AG04450 (cell line): Measurements from ENCODE around the gene HES1. TPM values are rescaled to one million over a fixed set of nuclear protein-coding genes. Genes with fewer than 3 reads are reported as not detected.

Experiments
- CTCF ChIA-PET: fragments of 300-600, 350-600 bp; formaldehyde crosslinking; extraction: SDS; loops from one replicate; lab custom pipeline; 2022; ENCODE audit warnings: antibody characterized with exemption, inconsistent platforms; lab: Charles Lee
- POLR2A ChIA-PET: fragments of 350-600 bp; formaldehyde crosslinking; extraction: SDS; loops from one replicate; lab custom pipeline; 2021; ENCODE audit warnings: antibody characterized with exemption, inconsistent platforms; lab: Yijun Ruan, JAX
- DNase-seq: peaks from one replicate; pipeline ENCODE4 v3.0.0-alpha.2; 2011; ENCODE audit warnings: low read depth, low spot score
- H3K27ac ChIP-seq: one replicate; pipeline ENCODE4 v1.5.1; 2012; ENCODE audit warnings: low read depth, low read length, control low read depth
- H3K27me3 ChIP-seq: one replicate; pipeline ENCODE4 v1.6.0; 2012; ENCODE audit warnings: low read length; ENCODE audit not compliant: control insufficient read depth, insufficient read depth
- H3K4me3 ChIP-seq: 2 replicates; pipeline ENCODE4 v1.5.1; 2011; ENCODE audit warnings: mild to moderate bottlenecking, low read depth, low read length, control low read depth
- H3K9me3 ChIP-seq: 2 replicates; pipeline ENCODE4 v1.5.1; 2012; ENCODE audit warnings: low read length; ENCODE audit not compliant: control insufficient read depth, insufficient read depth
- polyA plus RNA-seq: library from polyadenylated mRNA; depleted of rRNA; stranded (reverse); fragments of >200 nt; gene quantifications from 2 replicates; pipeline ENCODE4 v1.2.3, GENCODE V29; 2011
- TF ChIP-seq, protein P1 (sequence below): IDR thresholded peaks from 2 replicates; pipeline ENCODE4 v1.5.1; 2011; ENCODE audit warnings: low read depth, low read length, control low read depth, inconsistent platforms

HES1 gene
- polyA plus RNA-seq, 1 experiment = 1.3 TPM

DNA sequence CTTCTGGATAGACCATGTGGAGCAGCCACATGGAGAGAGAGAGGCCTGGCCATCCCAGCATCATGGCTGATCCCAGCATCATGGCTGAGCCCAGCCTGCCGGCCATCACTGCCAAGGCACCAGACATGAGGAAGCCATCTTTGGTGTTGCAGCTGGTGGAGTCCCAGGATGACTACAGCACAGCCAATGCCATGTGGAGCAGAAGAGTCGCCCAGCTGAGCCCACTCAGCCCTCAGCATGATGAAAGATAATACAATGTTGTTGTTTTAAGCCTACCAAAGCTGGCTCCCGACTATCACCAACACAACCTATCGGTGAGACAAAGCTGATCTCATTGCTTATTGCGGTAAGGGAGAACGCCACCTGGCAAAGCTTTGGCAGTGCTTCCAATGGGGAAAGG is 18.4 kb downstream of the HES1 start:
- POLR2A ChIA-PET = no interaction called here
- Histone ChIP-seq H3K27me3 (peaks cover 35% of the 10 kb centered on the region), H3K4me3 (no peak overlapping the region), H3K9me3 (peaks cover 7% of the 10 kb centered on the region), H3K27ac (no peak overlapping the region)
- CTCF ChIA-PET = interaction anchor here (1.4 to 1.5 kb wide), 2 partner anchors 161 to 162 kb away, joined by 3 to 4 read pairs; no protein-coding TSS in a partner anchor
- no peak for DNase-seq
- TF ChIP-seq, protein P1, sequence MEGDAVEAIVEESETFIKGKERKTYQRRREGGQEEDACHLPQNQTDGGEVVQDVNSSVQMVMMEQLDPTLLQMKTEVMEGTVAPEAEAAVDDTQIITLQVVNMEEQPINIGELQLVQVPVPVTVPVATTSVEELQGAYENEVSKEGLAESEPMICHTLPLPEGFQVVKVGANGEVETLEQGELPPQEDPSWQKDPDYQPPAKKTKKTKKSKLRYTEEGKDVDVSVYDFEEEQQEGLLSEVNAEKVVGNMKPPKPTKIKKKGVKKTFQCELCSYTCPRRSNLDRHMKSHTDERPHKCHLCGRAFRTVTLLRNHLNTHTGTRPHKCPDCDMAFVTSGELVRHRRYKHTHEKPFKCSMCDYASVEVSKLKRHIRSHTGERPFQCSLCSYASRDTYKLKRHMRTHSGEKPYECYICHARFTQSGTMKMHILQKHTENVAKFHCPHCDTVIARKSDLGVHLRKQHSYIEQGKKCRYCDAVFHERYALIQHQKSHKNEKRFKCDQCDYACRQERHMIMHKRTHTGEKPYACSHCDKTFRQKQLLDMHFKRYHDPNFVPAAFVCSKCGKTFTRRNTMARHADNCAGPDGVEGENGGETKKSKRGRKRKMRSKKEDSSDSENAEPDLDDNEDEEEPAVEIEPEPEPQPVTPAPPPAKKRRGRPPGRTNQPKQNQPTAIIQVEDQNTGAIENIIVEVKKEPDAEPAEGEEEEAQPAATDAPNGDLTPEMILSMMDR = no peak

DNA sequence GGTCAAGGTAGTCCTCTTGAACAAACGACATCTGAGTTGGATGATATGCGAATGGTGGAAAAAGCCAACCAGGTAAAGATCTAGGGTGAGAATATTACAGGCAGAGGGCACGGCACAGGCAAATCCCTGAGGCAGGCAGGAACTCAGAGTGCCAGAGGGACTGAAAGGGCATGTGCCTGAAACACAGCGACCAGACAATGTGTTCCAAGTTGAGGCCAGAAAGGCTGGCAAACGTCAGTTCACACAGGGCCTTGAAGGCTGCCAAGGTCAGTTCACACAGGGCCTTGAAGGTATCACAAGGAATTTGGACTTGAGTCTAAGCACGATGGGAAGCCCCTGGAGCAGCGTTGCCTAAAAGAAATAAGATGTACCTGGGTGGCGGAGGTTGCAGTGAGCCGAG is 20.1 kb downstream of the HES1 start:
- Histone ChIP-seq H3K27ac (no peak overlapping the region), H3K4me3 (no peak overlapping the region), H3K9me3 (peaks cover 7% of the 10 kb centered on the region), H3K27me3 (peaks cover 41% of the 10 kb centered on the region)
- POLR2A ChIA-PET = no interaction called here
- DNase-seq = no peak
- TF ChIP-seq, protein P1 = no peak
- CTCF ChIA-PET = no interaction called here

DNA sequence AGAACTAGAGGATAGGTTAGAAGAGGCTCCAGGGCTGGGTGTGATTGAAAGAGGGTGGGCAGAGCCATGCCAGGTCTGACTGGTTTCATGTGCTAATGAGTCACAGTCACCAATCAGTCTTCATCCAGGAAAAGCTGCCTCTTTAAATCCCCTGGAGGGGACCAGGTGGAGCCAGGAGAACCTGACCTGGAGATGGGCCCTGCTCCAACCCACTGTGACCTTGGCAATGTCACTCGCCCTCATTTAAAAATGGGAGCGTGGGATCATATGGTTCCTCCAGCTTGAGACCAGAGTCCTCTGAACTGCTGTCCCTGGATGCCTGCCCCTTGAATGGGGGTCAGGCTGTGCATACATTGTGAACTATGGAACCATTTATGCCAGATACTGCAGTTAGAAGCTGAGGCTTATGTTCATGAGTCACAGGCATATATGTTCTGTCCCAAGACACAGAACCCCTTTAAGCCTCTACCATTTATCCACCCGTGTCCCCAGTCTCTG is 23.0 kb downstream of the HES1 start:
- Histone ChIP-seq H3K9me3 (peaks cover 7% of the 10 kb centered on the region), H3K27me3 (peaks cover 48% of the 10 kb centered on the region), H3K4me3 (no peak overlapping the region), H3K27ac (no peak overlapping the region)
- TF ChIP-seq, protein P1 = no peak
- POLR2A ChIA-PET = interaction anchor here (0.5 kb wide), 1 partner anchor 156 kb away, joined by 3 read pairs; no protein-coding TSS in a partner anchor
- no peak for DNase-seq
- CTCF ChIA-PET = interaction anchor here (0.9 kb wide), 1 partner anchor 156 kb away, joined by 3 read pairs; no protein-coding TSS in a partner anchor

DNA sequence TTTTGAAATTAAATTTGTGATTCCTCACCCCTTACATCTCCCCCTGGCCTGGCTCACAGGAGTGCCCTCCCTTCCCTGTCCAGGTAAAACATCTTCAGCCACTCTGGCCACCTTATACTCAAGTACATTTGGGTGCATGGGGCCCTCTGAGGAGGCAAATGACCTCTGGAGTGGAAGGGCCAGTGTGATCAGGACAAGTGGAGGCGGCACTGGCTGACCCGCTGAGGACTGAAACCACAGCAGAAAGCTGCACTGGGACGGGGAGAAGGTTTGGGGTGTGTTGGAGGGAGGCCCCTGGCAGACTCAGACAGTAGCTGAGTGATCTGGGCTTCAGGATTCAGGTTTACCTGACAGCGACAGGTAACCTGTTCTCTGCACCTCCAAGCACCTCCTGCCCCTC is 24.2 kb downstream of the HES1 start:
- TF ChIP-seq, protein P1 = no peak
- no peak for DNase-seq
- Histone ChIP-seq H3K27me3 (peaks cover 41% of the 10 kb centered on the region), H3K9me3 (no peaks in the 10 kb centered on the region), H3K4me3 (no peak overlapping the region), H3K27ac (no peak overlapping the region)
- POLR2A ChIA-PET = no interaction called here
- CTCF ChIA-PET = no interaction called here

DNA sequence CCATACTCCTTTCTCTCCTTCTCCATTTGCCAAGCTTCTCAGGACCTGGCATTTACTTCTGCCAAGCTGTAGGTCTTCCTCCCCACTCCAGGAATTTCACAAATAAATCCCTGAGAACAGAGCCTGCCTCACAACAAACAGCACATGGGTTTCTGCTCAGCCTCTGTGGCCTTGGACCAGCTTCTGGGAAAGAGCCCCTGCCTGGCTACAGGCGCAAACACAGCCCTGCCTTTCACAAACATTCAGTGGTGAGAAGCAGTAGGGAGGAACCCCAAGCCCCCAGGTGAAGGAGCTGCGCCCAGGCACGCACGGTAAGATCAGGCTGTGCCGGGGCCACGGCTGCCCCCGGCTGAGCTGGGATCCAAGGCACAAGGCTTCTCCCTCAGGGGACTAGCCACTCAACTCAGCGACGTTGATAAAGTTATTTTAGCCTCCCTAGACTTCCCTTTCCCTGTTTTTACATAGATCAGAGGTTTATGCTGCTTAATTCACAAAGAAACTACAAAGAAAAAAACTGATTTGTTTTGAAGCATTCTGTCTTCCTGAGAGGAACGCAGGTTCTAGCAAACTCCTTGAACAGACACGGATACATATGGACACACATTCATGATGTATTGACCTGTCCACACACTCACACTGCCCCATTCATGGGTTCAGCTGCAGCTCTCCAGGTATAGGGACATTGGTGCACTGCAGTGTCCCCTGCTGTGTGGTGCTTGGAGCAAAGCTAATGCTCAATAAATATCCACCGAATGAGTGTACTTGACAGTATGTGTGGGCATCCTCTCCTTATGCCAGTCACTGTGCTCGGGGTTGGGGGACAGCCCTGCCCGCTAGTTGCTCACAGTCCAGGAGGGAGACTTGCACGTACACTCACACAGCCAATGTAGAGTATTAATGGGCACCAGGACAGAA is 25.4 kb downstream of the HES1 start:
- TF ChIP-seq, protein P1 = no peak
- peaks cover 45% of the 10 kb centered on the region for H3K27me3 ChIP-seq
- H3K27ac ChIP-seq = no peak overlapping the region
- no peak overlapping the region for H3K4me3 ChIP-seq
- CTCF ChIA-PET = no interaction called here
- POLR2A ChIA-PET = no interaction called here
- H3K9me3 ChIP-seq = no peaks in the 10 kb centered on the region
- DNase-seq = no peak
